Measurements from ENCODE around the gene KIAA0825.
"Not testable (repeated sequence)": the region's sequence is repeated elsewhere in the genome, so short reads cannot be mapped to it uniquely, and the experiment has no call there.

KIAA0825 gene

GRCh38 chr5:94613583-94613982, 4.8 kb downstream of the KIAA0825 start:
- DNase-seq (ENCODE audit: low read depth), result no peak
- TF ChIP-seq CTCF (IDR thresholded peaks at IDR 0.05; ENCODE audit: low read depth, low read length, missing control alignments), result peak; percentile 26
- H3K4me3 ChIP-seq (ENCODE audit: low read depth, low read length), result no peak overlapping the region
- in situ Hi-C loops (cut with HindIII; ENCODE audit: low sequenced_read_pairs), result no loop called here

GRCh38 chr5:94595281-94595840, 23.0 kb downstream of the KIAA0825 start:
- no peak overlapping the region for H3K4me3 ChIP-seq (ENCODE audit: low read depth, low read length)
- DNase-seq (ENCODE audit: low read depth), result no peak
- TF ChIP-seq CTCF (IDR thresholded peaks at IDR 0.05; ENCODE audit: low read depth, low read length, missing control alignments), result no peak
- in situ Hi-C loops (cut with HindIII; ENCODE audit: low sequenced_read_pairs), result no loop called here

- H3K4me3 ChIP-seq (ENCODE audit: low read depth, low read length), result no peak overlapping the region
- peak; percentile 44 for DNase-seq (ENCODE audit: low read depth)
- in situ Hi-C loops (cut with HindIII; ENCODE audit: low sequenced_read_pairs), result no loop called here
- no peak for TF ChIP-seq CTCF (IDR thresholded peaks at IDR 0.05; ENCODE audit: low read depth, low read length, missing control alignments)
These were observed 40.7 kb downstream of the KIAA0825 start for GRCh38 chr5:94577466-94578245.

GRCh38 chr5:94575196-94575595, 43.2 kb downstream of the KIAA0825 start:
- DNase-seq (ENCODE audit: low read depth), result no peak
- no peak for TF ChIP-seq CTCF (IDR thresholded peaks at IDR 0.05; ENCODE audit: low read depth, low read length, missing control alignments)
- H3K4me3 ChIP-seq (ENCODE audit: low read depth, low read length), result no peak overlapping the region
- in situ Hi-C loops (cut with HindIII; ENCODE audit: low sequenced_read_pairs), result no loop called here

- in situ Hi-C loops (cut with HindIII; ENCODE audit: low sequenced_read_pairs); DNase-seq (ENCODE audit: low read depth); H3K4me3 ChIP-seq (ENCODE audit: low read depth, low read length): not testable (repeated sequence)
These were observed 45.1 kb downstream of the KIAA0825 start for GRCh38 chr5:94573349-94573748.

- DNase-seq (ENCODE audit: low read depth), result no peak
These were observed 47.0 kb downstream of the KIAA0825 start for GRCh38 chr5:94571415-94571814.

More at GRCh38 chr5:94571415-94571814, 47.0 kb downstream of the KIAA0825 start:
- in situ Hi-C loops (cut with HindIII; ENCODE audit: low sequenced_read_pairs), result no loop called here
- no peak overlapping the region for H3K4me3 ChIP-seq (ENCODE audit: low read depth, low read length)
- TF ChIP-seq CTCF (IDR thresholded peaks at IDR 0.05; ENCODE audit: low read depth, low read length, missing control alignments), result no peak
